ENCODE data around the gene DDX39A. TPM values are rescaled to one million over a fixed set of nuclear protein-coding genes. Genes with fewer than 3 reads are reported as not detected.

Gene DDX39A
- total RNA-seq, 4 donors from 2014 or later, result 66.4 to 286 (median 163) TPM

DNA sequence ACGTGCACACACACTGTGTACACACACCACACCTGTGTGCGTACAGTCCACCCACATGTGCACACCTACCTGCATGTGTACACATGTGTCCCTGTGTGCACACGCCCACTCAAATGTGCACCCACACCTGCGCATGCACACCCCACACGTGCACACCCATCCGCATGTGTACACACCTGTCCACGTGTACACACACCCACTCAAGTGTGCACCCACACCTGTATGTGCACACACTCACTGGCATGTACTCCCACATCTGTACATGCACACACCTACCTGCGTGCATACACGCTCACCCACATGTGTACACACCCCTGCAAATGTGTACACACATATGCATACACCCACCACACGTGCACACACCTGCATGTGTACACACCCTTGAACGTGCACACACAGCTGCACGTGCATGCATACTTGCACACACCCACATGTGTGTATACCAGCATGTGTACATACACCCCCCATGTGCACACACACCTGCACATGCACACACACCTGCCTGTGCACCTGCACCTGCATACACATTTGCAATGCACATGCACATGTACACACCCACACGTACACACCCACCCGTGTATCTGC, 24.6 kb upstream of the DDX39A start:
- in situ Hi-C loops (cut with MboI; ENCODE audit: low pct_ligation_motif_present in 1 of 4, low pct_unique_long_range_greater_than_20kb in 1 of 4, low sequenced_read_pairs in 3 of 4) (no loop called here), intact Hi-C loops (cut with DNase I; ENCODE audit: low total_unique reads) (no loop called here)
- no peak for DNase-seq
- 96% methylated on average over 14 of the region's 14 CpGs; no CpG with 5 or more reads in 1 of the 2 donors for WGBS, 2 donors (ENCODE audit: low coverage in 1 of 2)
- Histone ChIP-seq H3K27me3 (no peaks in the 10 kb centered on the region), H3K4me1 (peaks cover 0 to 15% (median 8%) of the 10 kb centered on the region in 4 donors), H3K27ac (no peak overlapping the region), H3K36me3 (peaks cover 0 to 16% (median 5%) of the 10 kb centered on the region in 4 donors), H3K4me3 (no peak overlapping the region), H3K9me3 (no peaks in the 10 kb centered on the region)
- no peak for TF ChIP-seq POLR2A (IDR thresholded peaks at IDR 0.05)
- no peak for TF ChIP-seq POLR2AphosphoS5 (IDR thresholded peaks at IDR 0.05)
- TF ChIP-seq EP300 (IDR thresholded peaks at IDR 0.05; ENCODE audit: low read depth), result no peak
- TF ChIP-seq, protein P1, sequence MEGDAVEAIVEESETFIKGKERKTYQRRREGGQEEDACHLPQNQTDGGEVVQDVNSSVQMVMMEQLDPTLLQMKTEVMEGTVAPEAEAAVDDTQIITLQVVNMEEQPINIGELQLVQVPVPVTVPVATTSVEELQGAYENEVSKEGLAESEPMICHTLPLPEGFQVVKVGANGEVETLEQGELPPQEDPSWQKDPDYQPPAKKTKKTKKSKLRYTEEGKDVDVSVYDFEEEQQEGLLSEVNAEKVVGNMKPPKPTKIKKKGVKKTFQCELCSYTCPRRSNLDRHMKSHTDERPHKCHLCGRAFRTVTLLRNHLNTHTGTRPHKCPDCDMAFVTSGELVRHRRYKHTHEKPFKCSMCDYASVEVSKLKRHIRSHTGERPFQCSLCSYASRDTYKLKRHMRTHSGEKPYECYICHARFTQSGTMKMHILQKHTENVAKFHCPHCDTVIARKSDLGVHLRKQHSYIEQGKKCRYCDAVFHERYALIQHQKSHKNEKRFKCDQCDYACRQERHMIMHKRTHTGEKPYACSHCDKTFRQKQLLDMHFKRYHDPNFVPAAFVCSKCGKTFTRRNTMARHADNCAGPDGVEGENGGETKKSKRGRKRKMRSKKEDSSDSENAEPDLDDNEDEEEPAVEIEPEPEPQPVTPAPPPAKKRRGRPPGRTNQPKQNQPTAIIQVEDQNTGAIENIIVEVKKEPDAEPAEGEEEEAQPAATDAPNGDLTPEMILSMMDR (IDR thresholded peaks at IDR 0.05), result no peak

DNA sequence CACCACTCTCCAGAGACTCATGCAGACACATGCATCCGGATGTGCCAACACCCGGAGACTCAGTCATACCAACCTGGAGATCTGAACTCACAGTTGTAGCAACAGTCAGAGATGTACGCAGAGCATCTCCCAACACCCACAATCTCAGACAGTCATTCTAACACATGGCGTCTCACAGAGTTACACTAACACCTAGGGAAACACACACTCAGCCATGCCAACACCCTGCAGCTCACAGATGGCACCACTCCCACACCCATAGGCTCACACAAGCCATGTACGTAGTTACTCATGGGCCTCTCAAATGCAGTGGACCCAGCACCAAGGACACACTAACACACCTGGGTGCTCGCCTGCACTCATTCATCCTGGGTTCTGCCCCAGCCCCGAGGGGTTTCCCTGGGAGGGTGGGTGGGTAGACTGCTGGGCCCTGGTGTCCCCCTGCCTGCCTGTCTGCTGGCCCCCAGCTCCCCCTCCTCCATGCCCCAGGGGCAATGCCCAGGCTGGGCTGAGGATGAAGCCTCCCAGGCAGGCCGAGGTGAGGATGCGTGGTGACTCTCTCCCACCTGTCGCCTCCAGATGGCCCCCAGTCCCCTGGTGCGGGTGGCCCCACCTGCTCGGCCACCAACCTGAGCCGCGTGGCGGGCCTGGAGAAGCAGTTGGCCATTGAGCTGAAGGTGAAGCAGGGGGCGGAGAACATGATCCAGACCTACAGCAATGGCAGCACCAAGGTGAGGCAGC, 23.9 kb upstream of the DDX39A start:
- no peaks in the 10 kb centered on the region for H3K9me3 ChIP-seq
- H3K36me3 ChIP-seq, result peaks cover 0 to 11% (median 4%) of the 10 kb centered on the region in 4 donors
- no peaks in the 10 kb centered on the region for H3K27me3 ChIP-seq
- H3K27ac ChIP-seq, result no peak overlapping the region
- DNase-seq, result no peak
- no peak overlapping the region for H3K4me3 ChIP-seq
- TF ChIP-seq, protein P1 (IDR thresholded peaks at IDR 0.05), result no peak
- TF ChIP-seq EP300 (IDR thresholded peaks at IDR 0.05; ENCODE audit: low read depth), result no peak
- TF ChIP-seq POLR2A (IDR thresholded peaks at IDR 0.05), result no peak
- WGBS, 2 donors (ENCODE audit: low coverage in 1 of 2), result 100% methylated on average over 16 of the region's 16 CpGs; no CpG with 5 or more reads in 1 of the 2 donors
- intact Hi-C loops (cut with DNase I; ENCODE audit: low total_unique reads), result no loop called here
- in situ Hi-C loops (cut with MboI; ENCODE audit: low pct_ligation_motif_present in 1 of 4, low pct_unique_long_range_greater_than_20kb in 1 of 4, low sequenced_read_pairs in 3 of 4), result no loop called here
- peaks cover 0 to 15% (median 8%) of the 10 kb centered on the region in 4 donors for H3K4me1 ChIP-seq

DNA sequence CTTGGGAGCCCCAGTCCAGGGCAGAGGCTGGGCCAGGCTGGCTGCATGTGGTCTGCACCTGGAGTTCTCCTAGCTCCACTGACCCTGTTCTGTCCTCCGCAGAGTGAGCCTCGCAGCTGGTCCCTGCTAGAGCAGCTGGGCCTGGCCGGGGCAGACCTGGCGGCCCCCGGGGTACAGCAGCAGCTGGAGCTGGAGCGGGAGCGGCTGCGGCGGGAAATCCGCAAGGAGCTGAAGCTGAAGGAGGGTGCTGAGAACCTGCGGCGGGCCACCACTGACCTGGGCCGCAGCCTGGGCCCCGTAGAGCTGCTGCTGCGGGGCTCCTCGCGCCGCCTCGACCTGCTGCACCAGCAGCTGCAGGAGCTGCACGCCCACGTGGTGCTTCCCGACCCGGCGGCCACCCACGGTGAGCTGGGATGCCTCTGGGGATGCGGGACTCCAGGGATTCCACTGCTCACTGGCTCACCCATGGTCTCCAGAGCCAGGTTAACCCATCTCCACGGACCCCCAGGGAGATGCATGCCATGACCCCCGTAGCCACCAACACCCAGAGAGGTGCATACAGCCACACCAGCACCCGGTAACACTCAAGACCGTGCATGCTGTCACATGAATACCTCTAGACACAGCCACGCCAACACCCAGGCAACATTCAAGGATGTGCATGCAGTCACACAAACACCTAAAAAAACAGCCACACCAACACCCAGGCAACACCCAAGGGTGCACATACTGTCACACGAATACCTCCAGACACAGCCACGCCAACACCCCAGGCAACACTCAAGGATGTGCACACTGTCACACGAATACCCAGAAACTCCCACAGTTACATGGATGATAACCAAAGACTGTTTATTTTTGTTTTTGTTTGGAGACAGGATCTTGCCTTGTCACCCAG, 22.1 kb upstream of the DDX39A start:
- no peaks in the 10 kb centered on the region for H3K27me3 ChIP-seq
- peak overlapping the region in 1 of 4 donors; percentile 57 for H3K27ac ChIP-seq
- in situ Hi-C loops (cut with MboI; ENCODE audit: low pct_ligation_motif_present in 1 of 4, low pct_unique_long_range_greater_than_20kb in 1 of 4, low sequenced_read_pairs in 3 of 4) (no loop called here), intact Hi-C loops (cut with DNase I; ENCODE audit: low total_unique reads) (no loop called here)
- H3K9me3 ChIP-seq, result no peaks in the 10 kb centered on the region
- TF ChIP-seq, protein P1 (IDR thresholded peaks at IDR 0.05), result no peak
- TF ChIP-seq POLR2A (IDR thresholded peaks at IDR 0.05) (no peak), EP300 (IDR thresholded peaks at IDR 0.05; ENCODE audit: low read depth) (no peak), POLR2AphosphoS5 (IDR thresholded peaks at IDR 0.05) (no peak)
- no peak overlapping the region for H3K4me3 ChIP-seq
- H3K36me3 ChIP-seq, result peaks cover 0 to 9% (median 2%) of the 10 kb centered on the region in 4 donors
- peaks cover 0 to 15% (median 8%) of the 10 kb centered on the region in 4 donors for H3K4me1 ChIP-seq
- WGBS, 2 donors (ENCODE audit: low coverage in 1 of 2), result 92% methylated on average over 34 of the region's 34 CpGs; no CpG with 5 or more reads in 1 of the 2 donors
- no peak for DNase-seq

DNA sequence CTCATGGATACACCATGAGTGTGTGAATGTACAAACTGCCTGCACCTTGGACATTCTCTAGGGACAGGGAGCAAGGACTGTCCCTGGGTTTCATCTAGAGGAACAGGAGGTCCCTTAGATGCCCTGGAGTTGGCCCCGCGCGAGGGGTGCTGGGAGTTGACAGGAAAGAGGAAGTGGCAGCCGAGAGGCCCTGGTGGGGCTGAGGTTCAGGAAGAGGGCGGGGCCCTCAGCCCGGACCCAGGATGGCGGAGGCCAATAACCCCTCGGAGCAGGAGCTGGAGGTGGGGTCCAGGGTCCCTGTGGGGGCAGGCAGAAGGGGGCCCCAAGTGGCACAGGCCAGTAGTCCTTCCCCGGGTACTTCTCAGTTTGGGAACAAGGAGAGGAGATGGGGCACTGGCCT, 20.9 kb upstream of the DDX39A start:
- H3K4me3 ChIP-seq, result peak overlapping the region in 2 of 4 donors; percentile 7 to 40
- H3K9me3 ChIP-seq, result no peaks in the 10 kb centered on the region
- intact Hi-C loops (cut with DNase I; ENCODE audit: low total_unique reads), result no loop called here
- peaks cover 0 to 4% (median 2%) of the 10 kb centered on the region in 4 donors for H3K36me3 ChIP-seq
- DNase-seq, result peak; percentile 79
- H3K27me3 ChIP-seq, result no peaks in the 10 kb centered on the region
- H3K27ac ChIP-seq, result peak overlapping the region; percentile 38 to 66 (median 50)
- peak in 1 of 3 donors; percentile 19 for TF ChIP-seq POLR2AphosphoS5 (IDR thresholded peaks at IDR 0.05)
- TF ChIP-seq, protein P1 (IDR thresholded peaks at IDR 0.05), result no peak
- H3K4me1 ChIP-seq, result peaks cover under 1 to 18% (median 12%) of the 10 kb centered on the region in 4 donors
- in situ Hi-C loops (cut with MboI; ENCODE audit: low pct_ligation_motif_present in 1 of 4, low pct_unique_long_range_greater_than_20kb in 1 of 4, low sequenced_read_pairs in 3 of 4), result no loop called here
- 35% methylated on average over 6 to 9 of the region's 9 CpGs for WGBS, 2 donors (ENCODE audit: low coverage in 1 of 2)
